Vagina (tissue), 2 donors: ENCODE results near the gene PKN2. TPM values are rescaled to one million over a fixed set of nuclear protein-coding genes. Genes with fewer than 3 reads are reported as not detected.

ENCODE experiments used
- DNase-seq, 2 donors: peaks; one replicate each; pipeline ENCODE4 v3.0.0-alpha.2; 2017; ENCODE audit errors: extremely low spot score in 2 of 2
- H3K27ac ChIP-seq: fragments of 200-600 bp; sonication (generic); one replicate; pipeline ENCODE4 v1.5.1; 2019
- H3K27me3 ChIP-seq: fragments of 200-600 bp; sonication (generic); one replicate; pipeline ENCODE4 v1.5.1; 2019
- H3K36me3 ChIP-seq, 2 donors: fragments of 200-600 bp; sonication (generic); one replicate each; pipeline ENCODE4 v1.5.1; 2017 to 2019
- H3K4me1 ChIP-seq: fragments of 200-600 bp; sonication (generic); one replicate; pipeline ENCODE4 v1.5.1; 2019
- H3K4me3 ChIP-seq, 2 donors: fragments of 200-600 bp; sonication (generic); 1 replicate in 1 of 2; 2 replicates in 1 of 2; pipeline ENCODE4 v1.5.1; 2016 to 2019
- H3K9me3 ChIP-seq: fragments of 200-600 bp; sonication (generic); one replicate; pipeline ENCODE4 v1.5.1; 2019
- CTCF ChIP-seq, 3 experiments: fragments of 450-650 bp in 2 of 3; fragments of 200-600 bp in 1 of 3; sonication (generic) in 1 of 3; IDR thresholded peaks; one replicate each; pipeline ENCODE4 v1.5.1; 2017 to 2019; ENCODE audit warnings: antibody characterized with exemption in 3 of 3, mild to moderate bottlenecking in 2 of 3, moderate library complexity in 2 of 3
- POLR2A ChIP-seq, 2 donors: fragments of 450-650 bp; IDR thresholded peaks; one replicate each; pipeline ENCODE4 v1.6.1; 2017; ENCODE audit warnings: antibody characterized with exemption in 2 of 2, mild to moderate bottlenecking in 2 of 2, moderate library complexity in 2 of 2
- POLR2AphosphoS5 ChIP-seq, 2 donors: sonication (generic); formaldehyde crosslinking; IDR thresholded peaks; one replicate each; pipeline ENCODE4 v1.9.0; 2017; ENCODE audit warnings: antibody characterized with exemption in 2 of 2, mild to moderate bottlenecking in 2 of 2, low read depth in 1 of 2; ENCODE audit not compliant: insufficient read depth in 1 of 2
- intact Hi-C: fragments of 100-400 bp; cut with DNase I; formaldehyde crosslinking; loops from one replicate; pipeline ENCODE4 v1.15.1; 2023
- total RNA-seq: library from RNA; depleted of rRNA; stranded (reverse); fragments of >200 nt; gene quantifications from one replicate; pipeline ENCODE4 v1.2.3, GENCODE V29; 2016

PKN2 gene
- total RNA-seq, 1 donor from 2014 or later: 38.3 TPM

GRCh38 chr1:88730995-88731394 lies 46.9 kb downstream of the PKN2 start:
- H3K27ac ChIP-seq: peak overlapping the region; percentile 72
- TF ChIP-seq CTCF (IDR thresholded peaks at IDR 0.05): no peak
- no peak for TF ChIP-seq POLR2A (IDR thresholded peaks at IDR 0.05)
- no peak for TF ChIP-seq POLR2AphosphoS5 (IDR thresholded peaks at IDR 0.05; ENCODE audit: insufficient read depth in 1 of 2, low read depth in 1 of 2)
- no peaks in the 10 kb centered on the region for H3K27me3 ChIP-seq
- H3K4me3 ChIP-seq: peak overlapping the region in 1 of 2 donors; percentile 1
- peaks cover 41% of the 10 kb centered on the region for H3K4me1 ChIP-seq
- H3K36me3 ChIP-seq: peaks cover 0 to 3% of the 10 kb centered on the region in 2 donors
- no peak for DNase-seq
- H3K9me3 ChIP-seq: no peaks in the 10 kb centered on the region
- intact Hi-C loops: no loop called here

DNA sequence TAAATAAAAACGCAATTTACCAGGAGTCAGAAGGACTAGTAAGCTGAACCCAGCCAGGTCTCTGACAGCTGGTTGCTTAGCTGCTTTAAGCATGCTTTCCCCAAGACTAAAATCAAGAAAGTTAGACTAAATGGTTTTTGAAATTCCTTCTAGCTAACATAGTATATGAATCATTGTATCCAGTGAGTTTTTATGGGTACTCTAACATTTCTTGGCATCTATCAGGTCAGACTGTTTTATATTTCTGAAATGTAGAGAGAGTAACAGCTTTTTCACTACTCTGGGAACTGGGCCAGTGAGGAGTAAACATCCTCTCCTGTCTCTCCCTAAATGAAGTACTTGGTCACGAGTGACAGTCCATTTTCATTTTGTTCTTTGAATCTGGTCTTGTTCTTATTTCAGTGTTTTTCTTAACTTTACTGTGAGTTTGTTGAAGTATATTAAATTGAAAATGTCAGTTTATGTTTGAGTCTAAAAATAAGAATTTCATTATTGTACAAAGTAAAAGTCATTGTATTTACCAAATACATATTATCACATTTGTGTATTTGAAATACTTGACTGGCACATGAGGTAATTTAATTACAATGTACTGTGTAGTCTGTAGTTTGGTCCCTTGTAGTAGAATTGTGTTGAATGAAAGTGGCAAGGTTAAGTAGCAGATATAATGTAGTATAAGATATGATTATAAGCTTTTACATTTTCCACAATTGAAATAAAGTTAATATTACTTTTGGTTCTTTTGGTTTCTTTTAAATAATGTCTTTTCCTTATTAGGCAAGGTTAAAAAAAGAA lies 47.6 kb downstream of the PKN2 start:
- Histone ChIP-seq H3K27ac (peak overlapping the region; percentile 72), H3K36me3 (peaks cover 0 to 9% of the 10 kb centered on the region in 2 donors), H3K4me3 (peak overlapping the region in 1 of 2 donors; percentile 1), H3K27me3 (no peaks in the 10 kb centered on the region), H3K9me3 (no peaks in the 10 kb centered on the region), H3K4me1 (peaks cover 41% of the 10 kb centered on the region)
- DNase-seq: no peak
- TF ChIP-seq POLR2AphosphoS5 (IDR thresholded peaks at IDR 0.05; ENCODE audit: insufficient read depth in 1 of 2, low read depth in 1 of 2) (peak in 1 of 2 donors; percentile 93), POLR2A (IDR thresholded peaks at IDR 0.05) (no peak), CTCF (IDR thresholded peaks at IDR 0.05) (no peak)
- intact Hi-C loops: no loop called here

- intact Hi-C loops: no loop called here
- TF ChIP-seq CTCF (IDR thresholded peaks at IDR 0.05) (no peak), POLR2AphosphoS5 (IDR thresholded peaks at IDR 0.05; ENCODE audit: insufficient read depth in 1 of 2, low read depth in 1 of 2) (no peak), POLR2A (IDR thresholded peaks at IDR 0.05) (no peak)
- H3K27me3 ChIP-seq: no peaks in the 10 kb centered on the region
- DNase-seq: no peak
- peaks cover 19% of the 10 kb centered on the region for H3K4me1 ChIP-seq
- H3K36me3 ChIP-seq: peaks cover 0 to 9% of the 10 kb centered on the region in 2 donors
- H3K9me3 ChIP-seq: no peaks in the 10 kb centered on the region
- H3K4me3 ChIP-seq: no peak overlapping the region
- no peak overlapping the region for H3K27ac ChIP-seq
Observed at GRCh38 chr1:88735382-88735781, 51.3 kb downstream of the PKN2 start.

DNA sequence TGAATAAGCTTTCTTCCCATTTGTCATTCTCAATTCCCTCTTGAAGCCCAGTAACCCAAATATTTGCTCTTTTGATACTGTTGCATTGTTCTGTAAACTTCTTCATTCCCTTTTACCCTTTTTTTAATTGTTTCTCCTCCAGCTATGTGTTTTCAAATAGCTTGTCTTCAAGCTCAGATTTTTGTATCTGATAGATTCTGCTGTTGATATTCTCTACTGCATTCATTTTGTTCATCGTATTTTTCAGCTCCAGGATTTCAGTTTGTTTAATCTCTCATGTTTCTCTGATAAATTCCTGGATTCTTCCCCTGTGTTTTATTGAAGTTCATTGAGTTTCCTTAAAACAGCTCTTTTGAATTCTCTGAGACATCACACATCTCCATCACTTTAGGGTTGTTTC lies 51.8 kb downstream of the PKN2 start:
- Histone ChIP-seq H3K4me1 (peaks cover 14% of the 10 kb centered on the region), H3K4me3 (no peak overlapping the region), H3K9me3 (no peaks in the 10 kb centered on the region), H3K27me3 (no peaks in the 10 kb centered on the region), H3K36me3 (peaks cover 0 to 9% of the 10 kb centered on the region in 2 donors), H3K27ac (no peak overlapping the region)
- intact Hi-C loops: no loop called here
- TF ChIP-seq CTCF (IDR thresholded peaks at IDR 0.05) (no peak), POLR2A (IDR thresholded peaks at IDR 0.05) (no peak), POLR2AphosphoS5 (IDR thresholded peaks at IDR 0.05; ENCODE audit: insufficient read depth in 1 of 2, low read depth in 1 of 2) (no peak)
- DNase-seq: no peak

- Histone ChIP-seq H3K4me3 (no peak overlapping the region), H3K27ac (no peak overlapping the region), H3K9me3 (no peaks in the 10 kb centered on the region), H3K27me3 (no peaks in the 10 kb centered on the region), H3K36me3 (peaks cover 0 to 9% of the 10 kb centered on the region in 2 donors), H3K4me1 (peaks cover 7% of the 10 kb centered on the region)
- intact Hi-C loops: no loop called here
- no peak for TF ChIP-seq POLR2AphosphoS5 (IDR thresholded peaks at IDR 0.05; ENCODE audit: insufficient read depth in 1 of 2, low read depth in 1 of 2)
- no peak for TF ChIP-seq CTCF (IDR thresholded peaks at IDR 0.05)
- no peak for TF ChIP-seq POLR2A (IDR thresholded peaks at IDR 0.05)
- DNase-seq: no peak
Observed at GRCh38 chr1:88736633-88737248, 52.7 kb downstream of the PKN2 start.
